Measurements from ENCODE around the gene MCM3AP. TPM values are rescaled to one million over a fixed set of nuclear protein-coding genes. Genes with fewer than 3 reads are reported as not detected.

The MCM3AP gene
- total RNA-seq, 1 experiment from 2014 or later, result 57.8 TPM

- Histone ChIP-seq H3K36me3 (ENCODE audit: low read depth) (no peaks in the 10 kb centered on the region), H3K27ac (no peak overlapping the region), H3K9me3 (ENCODE audit: insufficient read depth, low read depth) (no peaks in the 10 kb centered on the region), H3K4me1 (replicated peaks; ENCODE audit: insufficient read depth) (peaks cover 16% of the 10 kb centered on the region), H3K27me3 (ENCODE audit: insufficient read depth, low read depth) (no peaks in the 10 kb centered on the region), H3F3A (ENCODE audit: insufficient read depth, low read depth) (peaks cover 11% of the 10 kb centered on the region), H3K9me2 (ENCODE audit: insufficient read depth) (no peaks in the 10 kb centered on the region), H3K79me2 (ENCODE audit: low read depth) (no peaks in the 10 kb centered on the region), H4K20me1 (ENCODE audit: insufficient read depth) (peaks cover 3% of the 10 kb centered on the region; the same call in 1 of the 2 replicates), H3K4me3 (no peak overlapping the region), H2AFZ (no peak overlapping the region), H3K4me2 (no peak overlapping the region)
- BruUV-seq (replicated peaks), result no TSS peak
- no peak for TF ChIP-seq CTCF (conservative IDR thresholded peaks at IDR 0.05)
- TF ChIP-seq EZH2 (IDR thresholded peaks at IDR 0.05; ENCODE audit: low read depth), result no peak
- intact Hi-C loops (cut with micrococcal nuclease; ENCODE audit: unreplicated experiment), result no loop called here
- CTCF ChIA-PET, result no interaction called here
- POLR2A ChIA-PET (ENCODE audit: unreplicated experiment), result no interaction called here
- DNase-seq, result no peak
Measured at GRCh38 chr21:46187261-46187660, 98.2 kb downstream of the MCM3AP start.

- ChIA-PET POLR2A (ENCODE audit: unreplicated experiment) (no interaction called here), CTCF (interaction anchor here (0.6 kb wide), 1 partner anchor 133 kb away, joined by 3 read pairs; no protein-coding TSS in a partner anchor)
- Histone ChIP-seq H3K9me2 (ENCODE audit: insufficient read depth) (no peaks in the 10 kb centered on the region), H3K27ac (no peak overlapping the region), H4K20me1 (ENCODE audit: insufficient read depth) (peaks cover 3% of the 10 kb centered on the region; the same call in 1 of the 2 replicates), H3K4me1 (replicated peaks; ENCODE audit: insufficient read depth) (peaks cover 16% of the 10 kb centered on the region), H3F3A (ENCODE audit: insufficient read depth, low read depth) (peaks cover 11% of the 10 kb centered on the region), H3K4me3 (no peak overlapping the region), H2AFZ (no peak overlapping the region), H3K4me2 (no peak overlapping the region), H3K36me3 (ENCODE audit: low read depth) (no peaks in the 10 kb centered on the region), H3K79me2 (ENCODE audit: low read depth) (no peaks in the 10 kb centered on the region), H3K27me3 (ENCODE audit: insufficient read depth, low read depth) (no peaks in the 10 kb centered on the region), H3K9me3 (ENCODE audit: insufficient read depth, low read depth) (no peaks in the 10 kb centered on the region)
- BruUV-seq (replicated peaks), result no TSS peak
- intact Hi-C loops (cut with micrococcal nuclease; ENCODE audit: unreplicated experiment), result no loop called here
- no peak for TF ChIP-seq EZH2 (IDR thresholded peaks at IDR 0.05; ENCODE audit: low read depth)
- no peak for TF ChIP-seq CTCF (conservative IDR thresholded peaks at IDR 0.05)
- no peak for DNase-seq
Measured at GRCh38 chr21:46185716-46186115, 99.7 kb downstream of the MCM3AP start.

Other genes starting within 250 kb of the MCM3AP start
- 22.0 and 25.7 TPM in 2 replicates for gene COL6A2, start 187.5 kb downstream of the MCM3AP start, total RNA-seq (2021)
- 5.9 and 7.1 TPM in 2 replicates for gene FTCD, start 130.0 kb downstream of the MCM3AP start, total RNA-seq (2021)
- gene SPATC1L, start 101.2 kb downstream of the MCM3AP start, total RNA-seq (2021), result 31.8 and 32.7 TPM in 2 replicates
- 69.0 and 92.3 TPM in 2 replicates for gene LSS, start 56.8 kb downstream of the MCM3AP start, total RNA-seq (2021)
- 13.8 and 17.3 TPM in 2 replicates for gene YBEY, start 731 bp upstream of the MCM3AP start, total RNA-seq (2021)
- 28.9 and 30.7 TPM in 2 replicates for gene C21orf58, start 38.3 kb upstream of the MCM3AP start, total RNA-seq (2021)
- 33.4 and 33.6 TPM in 2 replicates for gene PCNT, start 38.5 kb upstream of the MCM3AP start, total RNA-seq (2021)
- 39.9 and 44.6 TPM in 2 replicates for gene DIP2A, start 173.3 kb upstream of the MCM3AP start, total RNA-seq (2021)